Thymus (tissue), 11 donors: ENCODE data around the gene RPUSD3. TPM values are rescaled to one million over a fixed set of nuclear protein-coding genes. Genes with fewer than 3 reads are reported as not detected.

ENCODE experiments used
- DNase-seq, 9 donors: peaks; one replicate each; pipeline ENCODE4 v3.0.0-alpha.2; 2013; ENCODE audit warnings: low spot score in 9 of 9, low read depth in 6 of 9, missing footprints in 1 of 9
- H3K27ac ChIP-seq, 2 donors: one replicate each; pipeline ENCODE4 v1.5.1; 2013; ENCODE audit warnings: control low read depth in 1 of 2, low read depth in 1 of 2, low read length in 1 of 2, mild to moderate bottlenecking in 1 of 2, moderate library complexity in 1 of 2
- H3K27me3 ChIP-seq, 2 donors: one replicate each; pipeline ENCODE4 v1.5.1; 2013; ENCODE audit warnings: low read length in 1 of 2; ENCODE audit not compliant: control insufficient read depth in 2 of 2, insufficient read depth in 1 of 2
- H3K36me3 ChIP-seq, 2 donors: one replicate each; pipeline ENCODE4 v1.5.1; 2013; ENCODE audit warnings: low read length in 1 of 2, mild to moderate bottlenecking in 1 of 2, moderate library complexity in 1 of 2; ENCODE audit not compliant: control insufficient read depth in 2 of 2, insufficient read depth in 2 of 2
- H3K4me1 ChIP-seq, 2 donors: one replicate each; pipeline ENCODE4 v1.5.1; 2013; ENCODE audit warnings: low read length in 2 of 2; ENCODE audit not compliant: control insufficient read depth in 2 of 2, insufficient read depth in 2 of 2
- H3K4me3 ChIP-seq, 2 donors: one replicate each; pipeline ENCODE4 v1.5.1; 2013; ENCODE audit warnings: low read length in 2 of 2, control low read depth in 1 of 2, mild to moderate bottlenecking in 1 of 2
- H3K9me3 ChIP-seq, 2 donors: one replicate each; pipeline ENCODE4 v1.5.1; 2013; ENCODE audit warnings: low read length in 1 of 2, mild to moderate bottlenecking in 1 of 2; ENCODE audit not compliant: control insufficient read depth in 2 of 2, insufficient read depth in 1 of 2
- WGBS: extraction: QIAGEN DNeasy Blood & Tissue Kit; methylation state at CpG from one replicate; pipeline ENCODE4 v1.1.7; 2013; 5-methylcytosine and 5-hydroxymethylcytosine counted together
- polyA plus RNA-seq: library from polyadenylated mRNA; stranded (reverse); fragments of 200-250 nt; gene quantifications from one replicate; pipeline ENCODE4 v1.2.3, GENCODE V29; 2013
- total RNA-seq: library from RNA; stranded (reverse); fragments of 120-200 nt; gene quantifications from one replicate; pipeline ENCODE4 v1.2.4, GENCODE V29; 2013
- donor health status: healthy.

The RPUSD3 gene
- total and polyA plus RNA-seq, 2 donors, result 25.0 to 25.5 TPM

- H3K4me1 ChIP-seq, result no peaks in the 10 kb centered on the region
- H3K4me3 ChIP-seq, result no peak overlapping the region
- no peak overlapping the region for H3K27ac ChIP-seq
- peaks cover 50 to 54% of the 10 kb centered on the region in 2 donors for H3K36me3 ChIP-seq
- H3K9me3 ChIP-seq, result no peaks in the 10 kb centered on the region
- WGBS, result 97% methylated on average over 3 of the region's 3 CpGs
- no peaks in the 10 kb centered on the region for H3K27me3 ChIP-seq
- DNase-seq, result no peak
These were observed 12.6 kb downstream of the RPUSD3 start for GRCh38 chr3:9831253-9831652.

DNA sequence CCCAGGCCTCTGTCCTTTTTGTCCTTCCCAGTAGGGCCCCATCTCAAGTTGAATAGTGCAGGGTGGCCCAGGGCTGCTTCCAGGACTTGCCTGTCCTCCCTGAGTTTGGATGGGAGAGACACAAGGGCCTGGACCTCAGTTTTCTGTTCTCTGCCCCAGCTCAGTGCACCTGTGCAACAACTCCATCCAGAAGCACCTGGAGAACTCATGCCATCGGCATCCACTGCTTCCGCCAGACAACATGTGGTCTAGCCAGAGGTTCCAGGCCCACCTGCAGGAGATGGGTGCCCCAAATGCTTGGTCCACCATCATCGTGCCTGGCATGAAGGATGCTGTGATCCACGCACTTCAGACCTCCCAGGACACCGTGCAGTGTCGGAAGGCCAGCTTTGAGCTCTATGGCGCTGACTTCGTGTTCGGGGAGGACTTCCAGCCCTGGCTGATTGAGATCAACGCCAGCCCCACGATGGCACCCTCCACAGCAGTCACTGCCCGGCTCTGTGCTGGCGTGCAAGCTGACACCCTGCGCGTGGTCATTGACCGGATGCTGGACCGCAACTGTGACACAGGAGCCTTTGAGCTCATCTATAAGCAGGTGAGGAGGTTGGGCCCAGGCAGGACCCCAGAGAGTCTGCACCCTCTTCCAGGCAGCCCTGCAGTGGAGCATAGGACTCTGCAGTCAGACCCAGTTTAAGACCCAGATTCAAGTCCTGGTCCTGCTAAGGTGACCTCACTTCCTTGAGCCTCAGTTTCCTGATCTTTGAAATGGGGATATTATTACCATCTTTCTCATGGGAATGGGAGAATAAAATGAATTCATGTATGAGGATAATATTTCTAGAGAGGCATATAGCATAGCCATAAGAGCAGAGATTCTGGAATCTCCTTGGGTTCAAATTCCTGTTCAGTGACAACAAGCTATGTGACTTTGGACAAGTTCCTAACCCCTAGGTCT lies 14.7 kb downstream of the RPUSD3 start:
- Histone ChIP-seq H3K27me3 (no peaks in the 10 kb centered on the region), H3K27ac (no peak overlapping the region), H3K36me3 (peaks cover 32 to 35% of the 10 kb centered on the region in 2 donors), H3K4me3 (no peak overlapping the region), H3K9me3 (no peaks in the 10 kb centered on the region), H3K4me1 (no peaks in the 10 kb centered on the region)
- WGBS, result 97% methylated on average over 17 of the region's 17 CpGs
- DNase-seq, result no peak

GRCh38 chr3:9826815-9827573 lies 16.8 kb downstream of the RPUSD3 start:
- peak in 2 of 9 donors; percentile 30 to 64 for DNase-seq
- H3K27ac ChIP-seq, result no peak overlapping the region
- H3K27me3 ChIP-seq, result no peaks in the 10 kb centered on the region
- no peaks in the 10 kb centered on the region for H3K9me3 ChIP-seq
- no peak overlapping the region for H3K4me3 ChIP-seq
- H3K36me3 ChIP-seq, result peaks cover 17 to 19% of the 10 kb centered on the region in 2 donors
- 94% methylated on average over 20 of the region's 20 CpGs for WGBS
- H3K4me1 ChIP-seq, result no peaks in the 10 kb centered on the region

- no peaks in the 10 kb centered on the region for H3K4me1 ChIP-seq
- DNase-seq, result no peak
These were observed 18.3 kb downstream of the RPUSD3 start for GRCh38 chr3:9825451-9826040.

GRCh38 chr3:9820946-9821345 lies 22.9 kb downstream of the RPUSD3 start:
- H3K4me1 ChIP-seq, result no peaks in the 10 kb centered on the region
- no peaks in the 10 kb centered on the region for H3K27me3 ChIP-seq
- 94% methylated on average over 2 of the region's 2 CpGs for WGBS
- DNase-seq, result no peak
- no peak overlapping the region for H3K27ac ChIP-seq
- H3K36me3 ChIP-seq, result peaks cover 4 to 8% of the 10 kb centered on the region in 2 donors
- H3K9me3 ChIP-seq, result no peaks in the 10 kb centered on the region
- H3K4me3 ChIP-seq, result no peak overlapping the region

More at GRCh38 chr3:9825451-9826040, 18.3 kb downstream of the RPUSD3 start:
- no peak overlapping the region for H3K4me3 ChIP-seq
- 89% methylated on average over 14 of the region's 14 CpGs for WGBS
- no peak overlapping the region for H3K27ac ChIP-seq
- H3K36me3 ChIP-seq, result peaks cover 18 to 24% of the 10 kb centered on the region in 2 donors
- no peaks in the 10 kb centered on the region for H3K27me3 ChIP-seq
- no peaks in the 10 kb centered on the region for H3K9me3 ChIP-seq

GRCh38 chr3:9820543-9820942 lies 23.3 kb downstream of the RPUSD3 start:
- DNase-seq, result no peak
- no peaks in the 10 kb centered on the region for H3K27me3 ChIP-seq
- no peaks in the 10 kb centered on the region for H3K9me3 ChIP-seq
- no peak overlapping the region for H3K27ac ChIP-seq
- H3K36me3 ChIP-seq, result peaks cover 5 to 12% of the 10 kb centered on the region in 2 donors
- 97% methylated on average over 12 of the region's 12 CpGs for WGBS
- H3K4me3 ChIP-seq, result no peak overlapping the region
- H3K4me1 ChIP-seq, result no peaks in the 10 kb centered on the region

DNA sequence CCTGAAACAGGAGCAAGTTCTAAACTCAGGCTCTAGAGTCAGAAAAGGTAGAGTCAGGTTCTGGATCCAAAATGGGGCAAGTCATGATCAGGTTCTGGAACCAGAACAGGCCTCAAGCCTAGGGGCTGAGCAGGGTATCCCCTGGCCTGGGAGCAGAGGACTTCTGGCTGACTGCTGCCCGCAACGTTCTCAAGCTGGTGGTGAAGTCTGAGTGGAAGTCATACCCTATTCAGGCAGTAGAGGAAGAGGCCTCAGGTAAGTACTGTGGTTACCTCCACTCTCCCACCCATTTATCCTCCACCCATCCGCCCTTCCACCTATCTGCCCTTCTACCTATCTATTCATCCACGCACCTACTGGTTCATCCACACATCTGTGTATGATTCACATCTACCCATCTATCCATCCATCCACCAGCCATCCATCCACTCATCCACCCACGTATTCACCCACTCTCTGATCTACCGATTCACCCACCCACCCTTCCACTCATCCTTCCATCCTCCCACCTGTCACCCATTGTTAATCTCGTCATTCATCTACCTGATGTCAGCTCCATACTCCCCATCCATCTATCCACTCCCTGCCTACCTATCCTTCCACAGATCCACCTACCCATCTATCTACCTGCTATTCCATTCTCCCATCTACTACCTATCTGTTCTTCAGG lies 25.0 kb downstream of the RPUSD3 start:
- Histone ChIP-seq H3K4me1 (no peaks in the 10 kb centered on the region), H3K9me3 (no peaks in the 10 kb centered on the region), H3K27me3 (no peaks in the 10 kb centered on the region), H3K36me3 (peaks cover 6 to 12% of the 10 kb centered on the region in 2 donors), H3K27ac (no peak overlapping the region), H3K4me3 (no peak overlapping the region)
- WGBS, result 85% methylated on average over 7 of the region's 7 CpGs
- no peak for DNase-seq

DNA sequence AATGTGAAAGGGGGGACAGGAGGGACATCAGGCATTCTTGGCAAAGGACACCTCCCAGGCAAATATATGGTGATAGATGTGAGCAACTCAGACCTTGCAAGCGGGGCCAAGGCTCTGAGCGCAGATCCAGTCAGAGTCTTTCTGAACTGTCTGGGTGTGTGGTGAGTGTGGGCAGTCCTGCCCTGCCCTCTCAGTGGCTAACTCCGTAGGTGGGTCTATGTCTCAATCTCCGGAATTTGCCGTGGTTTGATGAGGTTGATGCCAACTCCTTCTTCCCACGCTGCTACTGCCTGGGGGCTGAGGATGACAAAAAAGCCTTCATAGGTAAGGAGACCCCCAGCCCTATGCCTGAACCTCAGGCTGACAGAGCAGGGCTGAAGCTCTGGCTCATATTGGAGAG lies 26.4 kb downstream of the RPUSD3 start:
- peaks cover 14 to 20% of the 10 kb centered on the region in 2 donors for H3K36me3 ChIP-seq
- 98% methylated on average over 6 of the region's 6 CpGs for WGBS

More for the DNA sequence above, 26.4 kb downstream of the RPUSD3 start:
- no peak overlapping the region for H3K27ac ChIP-seq
- no peaks in the 10 kb centered on the region for H3K4me1 ChIP-seq
- H3K9me3 ChIP-seq, result no peaks in the 10 kb centered on the region
- no peak for DNase-seq
- H3K4me3 ChIP-seq, result no peak overlapping the region
- no peaks in the 10 kb centered on the region for H3K27me3 ChIP-seq
